ENCODE results near the gene SRSF9.
A peak's percentile ranks its signal among the peaks of the same experiment; 100 is the strongest.
"Not testable (repeated sequence)": the region's sequence is repeated elsewhere in the genome, so short reads cannot be mapped to it uniquely, and the experiment has no call there.

SRSF9 gene, protein sequence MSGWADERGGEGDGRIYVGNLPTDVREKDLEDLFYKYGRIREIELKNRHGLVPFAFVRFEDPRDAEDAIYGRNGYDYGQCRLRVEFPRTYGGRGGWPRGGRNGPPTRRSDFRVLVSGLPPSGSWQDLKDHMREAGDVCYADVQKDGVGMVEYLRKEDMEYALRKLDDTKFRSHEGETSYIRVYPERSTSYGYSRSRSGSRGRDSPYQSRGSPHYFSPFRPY
- 99.7 to 193 (median 109) reads per million in 3 experiments for total RNA-seq

DNA sequence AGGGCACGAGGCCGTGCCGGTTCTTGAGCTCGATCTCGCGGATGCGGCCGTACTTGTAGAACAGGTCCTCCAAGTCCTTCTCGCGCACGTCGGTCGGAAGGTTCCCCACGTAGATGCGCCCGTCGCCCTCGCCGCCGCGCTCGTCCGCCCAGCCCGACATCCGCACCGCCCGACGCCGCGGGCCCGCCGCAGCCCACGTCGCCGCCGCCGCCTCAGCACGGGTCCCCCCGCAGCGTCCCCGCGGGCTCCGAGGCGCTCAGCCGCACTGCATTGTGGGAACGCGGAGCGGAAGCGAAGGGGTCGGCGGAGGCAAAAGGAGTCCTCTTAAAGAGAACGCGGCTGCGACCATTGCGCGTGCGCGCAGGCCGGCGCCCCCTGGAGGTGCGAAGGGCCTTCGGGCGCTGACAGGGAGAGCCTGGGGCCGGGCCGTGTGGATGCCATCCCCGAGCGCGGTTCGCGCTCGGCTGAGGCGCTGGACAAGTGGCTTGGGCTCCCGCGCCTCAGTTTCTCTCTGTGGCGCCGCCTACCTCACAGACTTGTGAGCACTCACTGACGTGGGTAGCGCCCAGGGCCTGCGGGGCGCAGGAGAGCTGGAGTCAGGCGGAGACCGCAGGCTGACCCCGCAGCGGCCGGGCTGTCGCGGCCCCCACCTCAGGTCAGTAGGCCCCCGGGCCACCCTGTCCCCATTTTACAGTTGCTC is at the start of gene SRSF9:
SRSF9 (minus strand) TSS at position 299 of the 700 bp plus-strand sequence; CDS start at position 160, 139 bp downstream.
- DNase-seq: peak; percentile 97

DNA sequence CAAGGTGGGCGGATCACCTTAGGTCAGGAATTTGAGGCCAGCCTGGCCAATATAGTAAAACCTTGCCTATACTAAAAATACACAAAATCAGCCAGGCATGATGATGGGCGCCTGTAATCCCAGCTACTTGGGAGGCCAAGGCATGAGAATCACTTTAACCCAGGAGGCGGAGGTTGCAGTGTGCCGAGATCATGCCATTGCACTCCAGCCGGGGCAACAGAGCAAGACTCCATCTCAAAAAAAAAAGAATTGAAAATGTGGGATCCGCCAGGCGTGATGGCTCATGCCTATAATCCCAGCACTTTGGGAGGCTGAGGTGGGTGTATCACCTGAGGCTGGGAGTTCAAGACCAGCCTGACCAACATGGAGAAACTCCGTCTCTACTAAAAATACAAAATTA is 49.8 kb upstream of the SRSF9 start:
- not testable (repeated sequence) for DNase-seq

DNA sequence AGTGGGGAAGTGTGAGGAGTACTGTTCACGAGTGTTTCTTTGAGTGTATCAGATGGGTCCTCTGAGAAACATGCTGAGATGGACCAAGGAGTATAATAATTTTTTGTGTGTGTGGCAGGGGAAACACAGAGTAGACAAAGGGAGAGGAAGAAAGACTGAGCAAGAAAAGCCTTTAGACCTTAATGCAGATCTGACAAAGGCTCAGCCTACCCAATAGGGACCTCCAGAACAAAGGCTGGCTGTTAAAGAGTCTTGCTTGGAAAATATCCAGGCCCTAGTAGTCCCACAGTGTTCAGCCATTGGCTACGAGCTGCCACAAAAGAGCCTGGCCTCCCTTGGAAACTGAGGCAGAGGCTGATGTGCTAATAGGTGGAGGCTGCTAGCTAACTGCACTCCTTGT is 45.9 kb upstream of the SRSF9 start:
- DNase-seq: no peak

DNA sequence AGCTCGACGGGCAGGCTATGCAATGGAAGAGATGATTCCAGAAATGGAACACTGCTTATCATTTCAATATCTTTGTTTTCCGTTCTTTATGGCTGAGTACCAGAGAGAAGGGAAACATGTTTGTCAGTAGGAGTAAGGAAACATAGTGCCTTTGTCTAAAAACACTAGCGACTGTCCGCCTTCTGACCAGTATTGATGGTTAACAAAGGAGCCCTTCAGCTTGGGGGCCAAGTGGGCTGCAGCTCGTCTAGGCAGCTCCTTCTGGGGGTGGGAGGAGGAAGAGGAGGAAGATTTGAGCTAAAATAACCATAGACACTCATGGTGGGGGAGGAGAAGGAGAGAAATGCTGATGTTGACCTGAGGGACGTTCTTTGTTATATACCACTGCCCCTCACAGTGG is 44.5 kb upstream of the SRSF9 start:
- DNase-seq: no peak

DNA sequence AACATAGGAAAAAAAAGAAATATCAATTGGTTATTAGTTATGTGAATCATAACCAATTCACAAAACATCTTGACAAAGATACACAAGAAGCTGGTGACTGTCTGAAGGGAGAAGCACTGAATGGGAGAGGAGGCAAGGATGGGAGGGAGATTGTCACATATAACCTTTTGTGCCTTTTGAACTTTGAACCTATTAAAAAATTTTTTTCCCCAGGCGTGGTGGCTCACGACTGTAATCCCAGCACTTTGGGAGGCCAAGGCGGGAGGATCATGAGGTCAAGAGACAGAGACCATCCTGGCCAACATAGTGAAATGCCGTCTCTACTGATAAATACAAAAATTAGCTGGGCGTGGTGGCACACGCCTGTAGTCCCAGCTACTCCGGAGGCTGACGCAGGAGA is 39.0 kb upstream of the SRSF9 start:
- DNase-seq: no peak

DNA sequence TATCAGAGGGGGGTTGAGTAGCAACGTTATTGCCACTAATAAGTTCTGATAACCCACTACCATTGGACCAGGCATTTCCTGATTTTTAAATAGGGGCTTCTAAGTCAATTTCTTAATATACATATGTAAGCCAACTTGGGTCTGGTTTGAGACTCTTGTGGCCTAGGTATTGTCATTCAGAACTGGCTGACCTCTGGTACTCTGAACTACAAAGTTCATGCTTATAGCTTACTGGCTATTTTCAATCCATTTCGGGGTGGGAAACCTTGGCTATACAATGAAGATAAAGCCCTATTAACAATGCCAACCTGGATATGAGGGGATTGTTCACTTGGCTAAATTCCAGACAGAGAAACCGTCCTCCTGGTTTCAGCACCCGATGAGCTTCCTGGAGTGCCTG is 35.0 kb upstream of the SRSF9 start:
- DNase-seq: no peak

DNA sequence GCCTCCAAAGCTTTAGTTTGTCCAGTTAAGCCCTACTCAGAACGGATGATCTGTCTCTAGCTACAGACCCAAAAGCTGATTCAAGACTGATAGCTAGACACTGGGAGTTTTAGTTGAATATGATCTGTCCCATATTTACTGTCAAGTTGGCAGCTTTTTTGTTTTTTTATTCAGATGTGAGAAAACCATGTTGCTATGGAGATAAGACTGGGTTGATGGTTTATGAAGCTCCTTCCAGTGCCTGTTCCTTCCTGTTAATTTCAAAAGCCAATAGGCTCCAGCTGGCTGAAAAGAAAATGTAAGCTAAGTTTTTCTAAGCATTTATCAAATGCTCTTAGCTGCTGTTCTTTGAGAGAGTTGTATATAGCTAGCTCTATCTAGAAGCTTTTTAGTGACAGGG is 31.0 kb upstream of the SRSF9 start:
- DNase-seq: no peak

DNA sequence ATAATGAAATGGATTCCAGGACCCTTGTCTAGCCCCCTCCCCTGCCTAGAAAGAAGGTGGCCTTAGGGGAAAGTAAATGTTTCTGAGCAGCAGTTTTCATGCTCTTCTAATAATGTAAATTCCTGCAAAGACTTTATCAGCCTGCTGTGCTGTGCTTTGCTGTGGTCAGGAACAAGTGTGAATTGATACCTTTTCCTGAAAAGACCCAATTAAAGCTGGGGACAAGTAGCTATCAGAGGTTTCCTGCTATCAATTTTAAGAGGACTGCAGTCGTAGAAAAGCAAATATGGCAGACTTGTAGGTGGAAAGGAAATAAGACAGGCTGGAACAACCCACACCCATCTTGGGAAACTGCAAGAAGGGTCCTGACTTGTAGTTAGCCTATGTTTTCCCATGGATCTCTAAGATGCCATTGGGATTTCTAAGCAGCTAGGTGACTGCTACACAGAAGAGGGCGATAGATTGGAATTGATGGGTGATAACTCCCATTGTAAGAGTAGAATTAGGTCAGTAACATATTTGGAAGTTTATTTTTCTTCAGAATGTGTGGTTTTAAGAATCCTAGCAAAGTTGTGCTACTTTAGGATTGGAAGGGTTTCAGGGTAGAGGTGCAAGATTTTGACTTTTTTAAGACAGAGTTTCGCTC is 29.4 kb upstream of the SRSF9 start:
- no peak for DNase-seq

DNA sequence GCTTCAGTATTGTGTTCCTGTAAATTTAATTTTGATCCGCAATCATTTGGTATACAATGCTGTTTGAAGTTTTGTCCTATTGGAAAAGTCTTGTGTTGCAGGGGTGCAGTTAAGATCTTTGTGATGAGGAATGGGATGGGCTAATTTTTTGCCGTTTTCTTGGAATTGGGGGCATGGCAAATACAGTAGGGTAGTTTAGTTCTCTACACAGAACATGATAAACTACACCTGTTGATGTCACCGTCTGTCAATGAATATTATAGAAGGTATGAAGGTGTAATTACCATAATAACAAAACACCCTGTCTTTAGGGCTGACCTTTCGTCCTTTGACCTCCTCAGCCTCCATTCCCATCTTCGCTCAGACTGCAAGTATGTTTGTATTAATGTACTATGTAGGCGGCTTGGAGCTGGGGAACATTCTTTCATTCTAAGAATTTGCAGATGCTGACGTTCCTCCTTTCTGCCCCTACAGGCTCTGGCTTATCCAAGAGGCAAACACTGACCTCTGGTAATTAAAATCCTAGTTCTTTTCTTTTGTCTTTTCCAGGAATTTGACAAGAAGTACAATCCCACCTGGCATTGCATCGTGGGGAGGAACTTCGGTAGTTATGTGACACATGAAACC is 28.1 kb upstream of the SRSF9 start:
- DNase-seq: no peak

DNA sequence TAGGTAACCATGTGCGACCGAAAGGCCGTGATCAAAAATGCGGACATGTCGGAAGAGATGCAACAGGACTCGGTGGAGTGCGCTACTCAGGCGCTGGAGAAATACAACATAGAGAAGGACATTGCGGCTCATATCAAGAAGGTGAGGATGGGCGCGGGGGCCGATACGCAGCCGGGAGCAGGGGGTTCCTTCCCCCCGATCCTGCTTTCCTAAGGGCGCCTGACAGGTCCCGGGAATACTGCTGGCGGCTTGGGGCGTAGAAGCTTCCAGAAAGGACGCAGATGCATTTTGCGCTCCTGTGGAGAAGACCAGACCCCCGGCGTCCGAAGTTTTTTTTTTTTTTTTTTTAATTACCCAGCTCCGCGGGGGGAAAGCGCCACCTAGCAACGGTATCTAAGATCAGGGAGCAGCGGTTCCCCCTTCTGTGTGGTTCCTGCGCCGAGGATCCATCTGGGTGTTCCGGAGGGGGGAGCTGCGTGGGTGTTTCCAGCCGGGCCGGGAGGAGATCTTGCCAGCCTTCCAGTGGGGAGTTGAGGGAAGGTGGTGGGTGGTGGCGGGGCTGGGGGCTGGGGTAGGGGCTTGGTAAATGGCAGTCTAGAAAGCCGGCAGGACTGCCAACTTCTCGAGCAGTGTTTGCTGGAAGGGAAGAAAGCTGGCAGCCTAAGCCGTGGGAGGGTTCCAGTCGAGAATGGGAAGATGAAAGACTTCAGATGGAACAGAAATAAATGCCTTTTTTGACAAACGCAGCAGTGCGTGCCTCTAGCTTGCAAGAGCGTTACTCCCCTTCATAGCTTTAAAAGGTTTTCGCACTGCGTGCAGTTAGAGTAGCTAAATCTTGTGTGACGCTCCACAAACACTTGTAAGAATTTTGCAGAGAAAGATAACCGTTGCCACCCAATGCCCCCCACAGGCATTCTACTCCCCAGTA is 27.1 kb upstream of the SRSF9 start:
- DNase-seq: peak; percentile 41

DNA sequence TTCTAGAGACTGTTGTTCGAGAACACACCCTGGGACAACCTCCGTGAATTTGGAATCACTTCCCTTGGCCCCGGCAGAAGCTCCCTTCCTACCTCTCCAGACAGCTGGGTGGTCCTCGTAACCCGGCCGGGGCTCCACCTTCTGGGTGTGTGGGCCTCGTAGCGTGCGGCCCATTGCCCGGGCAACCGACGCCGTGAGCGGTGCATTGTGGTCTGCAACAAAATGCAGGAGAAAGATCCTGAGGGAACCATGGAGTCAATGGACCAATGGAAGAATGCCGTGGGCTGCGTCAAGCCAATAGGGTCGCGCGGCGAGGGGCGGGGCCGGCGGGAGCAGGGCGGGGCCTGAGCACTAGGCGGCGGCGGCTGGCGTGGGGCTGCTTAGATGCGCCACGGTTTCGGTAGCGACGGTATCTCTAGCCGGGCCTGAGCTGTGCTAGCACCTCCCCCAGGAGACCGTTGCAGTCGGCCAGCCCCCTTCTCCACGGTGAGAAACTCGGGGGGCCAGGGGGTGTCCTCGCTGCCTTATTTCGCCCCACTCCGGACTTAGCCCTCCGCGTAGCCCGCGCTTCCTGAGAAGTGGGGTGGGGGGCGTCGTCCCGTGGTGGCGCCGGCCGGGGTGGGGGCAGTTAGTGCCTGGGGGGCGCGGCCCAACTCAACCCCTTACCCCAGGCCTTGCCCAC is 26.3 kb upstream of the SRSF9 start, which contains the start of gene DYNLL1:
DYNLL1 (plus strand) TSS at position 383 of the 682 bp plus-strand sequence. CDS start 309 bp downstream, outside the sequence.
- DNase-seq: peak; percentile 96

DNA sequence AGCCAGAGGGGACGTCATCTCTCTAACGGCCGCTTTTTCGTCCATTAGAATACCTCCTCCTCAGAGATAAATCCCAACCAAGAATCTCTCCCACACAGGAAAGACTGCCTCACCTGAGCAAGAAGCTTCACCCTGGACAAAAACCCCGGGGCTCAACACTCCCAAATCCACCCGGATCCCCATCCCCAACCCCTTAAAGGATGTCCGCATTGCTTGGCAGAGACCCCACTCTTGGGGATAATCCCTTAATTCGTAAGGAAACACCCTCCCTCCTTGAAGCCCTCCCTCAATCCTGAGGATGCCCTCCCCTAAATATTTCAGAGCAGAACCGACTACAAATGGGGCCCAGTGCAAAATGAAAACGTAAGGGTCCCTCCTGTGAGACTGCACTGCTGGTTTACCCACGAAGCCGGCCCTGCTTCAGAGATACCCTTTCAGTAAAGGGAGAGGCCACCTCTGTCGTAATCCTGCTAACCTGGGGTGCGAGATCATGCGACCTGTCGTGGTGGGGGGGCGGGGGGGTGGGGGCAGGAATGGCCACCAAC is 25.7 kb upstream of the SRSF9 start:
- DNase-seq: no peak

DNA sequence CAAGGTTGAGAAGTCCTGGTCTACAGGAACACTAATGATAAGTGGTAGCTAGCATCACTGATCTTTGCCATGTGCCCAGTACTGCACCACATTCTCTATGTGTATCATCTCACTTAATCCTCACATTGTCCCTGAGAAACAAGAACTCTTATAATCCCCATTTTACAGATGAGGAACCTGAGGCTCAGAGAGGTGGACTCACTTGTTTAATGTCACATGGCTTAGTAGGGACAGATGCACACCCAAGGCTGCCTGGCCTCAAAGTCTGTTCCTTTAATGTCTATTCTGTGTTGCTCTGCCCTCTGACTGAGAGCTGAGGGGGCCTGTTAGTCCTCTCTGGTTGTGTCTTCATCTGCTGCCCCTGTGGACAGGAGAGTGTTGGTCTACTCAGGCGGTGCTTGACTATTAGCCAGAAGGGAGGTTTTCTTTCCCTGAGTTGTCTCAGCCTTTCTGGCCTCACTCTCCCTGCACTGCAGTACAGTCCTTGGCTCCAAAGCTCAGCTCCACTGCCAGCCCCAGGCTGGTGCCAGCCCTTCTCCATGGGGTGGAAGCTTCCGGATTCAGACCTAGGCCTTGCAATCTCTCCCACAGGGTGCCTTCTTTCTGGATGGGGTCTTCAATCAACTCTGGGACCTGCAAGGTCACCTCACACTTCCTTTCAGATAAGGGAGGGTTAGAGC is 21.4 kb upstream of the SRSF9 start:
- no peak for DNase-seq

DNA sequence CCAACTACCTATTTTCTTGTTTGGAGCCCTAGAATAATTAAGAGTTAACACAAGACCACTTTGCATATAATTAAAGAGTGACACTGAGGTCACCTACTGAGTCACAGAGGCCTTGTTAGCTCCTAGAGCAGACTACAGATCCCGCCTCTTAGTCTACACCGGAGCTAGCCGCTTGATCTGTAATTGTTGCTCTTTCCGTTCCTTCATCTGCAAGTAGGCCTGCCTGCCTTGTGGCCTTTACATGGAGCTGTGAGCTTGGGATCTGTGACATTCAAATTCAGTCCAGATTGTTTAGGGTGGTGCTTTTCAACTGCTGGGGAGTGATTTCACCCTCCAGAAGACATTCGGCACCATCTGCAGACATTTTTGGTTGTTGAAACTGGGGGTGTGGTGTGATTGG is 20.8 kb upstream of the SRSF9 start:
- DNase-seq: no peak

DNA sequence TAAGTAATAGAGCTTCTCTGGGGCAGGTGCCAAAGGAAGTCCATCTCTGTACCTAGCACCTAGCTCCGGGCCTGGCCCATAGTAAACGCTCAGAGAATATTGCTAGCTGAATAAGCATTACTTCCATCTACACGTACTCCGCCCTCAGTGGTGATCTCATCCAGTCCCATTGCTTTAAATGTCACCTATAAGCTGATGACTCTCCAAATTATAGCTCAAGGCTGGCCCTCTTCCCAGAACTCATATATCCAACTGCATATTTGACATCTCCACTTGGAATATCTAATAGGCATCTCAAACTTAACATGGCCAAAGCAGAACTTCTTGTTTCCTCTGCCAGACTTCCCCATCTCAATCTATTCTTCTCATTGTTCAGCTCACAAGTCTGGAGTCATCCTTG is 19.5 kb upstream of the SRSF9 start:
- no peak for DNase-seq

DNA sequence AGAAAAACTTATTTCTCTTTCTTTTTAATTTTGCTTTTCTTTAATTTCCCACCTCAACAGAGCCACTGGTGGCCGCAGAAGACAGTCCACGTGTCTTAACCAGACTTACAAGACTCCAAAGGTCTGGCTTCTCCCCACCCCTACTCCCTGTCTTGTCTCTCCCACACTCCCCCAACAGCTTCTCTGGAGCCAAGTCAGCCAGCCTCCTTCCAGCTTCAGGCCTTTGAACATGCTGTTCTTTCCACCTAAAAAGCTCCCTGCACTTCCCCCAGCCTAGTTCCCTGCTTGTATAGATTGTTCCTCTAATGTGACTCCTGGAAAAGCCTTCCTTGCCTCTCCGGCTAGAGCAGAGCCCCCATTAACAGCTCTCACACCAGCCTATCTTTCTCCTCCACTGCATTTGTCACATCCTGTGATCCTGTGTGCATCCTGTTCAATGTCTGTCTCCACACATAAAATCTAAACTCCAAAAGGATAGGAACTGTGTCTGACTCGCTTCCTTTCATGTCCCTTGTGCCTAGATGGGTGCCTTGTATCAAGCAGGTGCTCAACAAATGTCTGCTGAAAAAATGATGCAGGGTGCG is 18.6 kb upstream of the SRSF9 start:
- no peak for DNase-seq

DNA sequence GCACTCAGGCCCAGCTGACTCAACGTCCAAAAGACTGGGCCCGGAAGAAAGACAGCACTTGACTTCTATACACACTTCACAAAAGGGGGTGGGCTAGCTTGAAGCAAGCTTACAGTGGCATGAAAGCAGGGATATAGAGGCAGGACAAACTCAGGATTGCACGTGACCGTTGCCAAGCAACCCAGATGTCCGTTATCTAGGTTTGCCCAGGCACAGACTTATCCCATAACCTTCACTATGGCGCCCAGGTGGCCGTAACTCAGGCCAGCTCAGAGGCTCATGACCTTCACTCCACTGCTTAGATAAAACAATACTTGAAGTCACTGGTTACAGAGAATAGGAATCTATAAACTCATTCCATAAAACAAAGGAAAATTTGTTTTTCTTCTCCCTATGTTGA is 18.0 kb upstream of the SRSF9 start:
- not testable (repeated sequence) for DNase-seq

DNA sequence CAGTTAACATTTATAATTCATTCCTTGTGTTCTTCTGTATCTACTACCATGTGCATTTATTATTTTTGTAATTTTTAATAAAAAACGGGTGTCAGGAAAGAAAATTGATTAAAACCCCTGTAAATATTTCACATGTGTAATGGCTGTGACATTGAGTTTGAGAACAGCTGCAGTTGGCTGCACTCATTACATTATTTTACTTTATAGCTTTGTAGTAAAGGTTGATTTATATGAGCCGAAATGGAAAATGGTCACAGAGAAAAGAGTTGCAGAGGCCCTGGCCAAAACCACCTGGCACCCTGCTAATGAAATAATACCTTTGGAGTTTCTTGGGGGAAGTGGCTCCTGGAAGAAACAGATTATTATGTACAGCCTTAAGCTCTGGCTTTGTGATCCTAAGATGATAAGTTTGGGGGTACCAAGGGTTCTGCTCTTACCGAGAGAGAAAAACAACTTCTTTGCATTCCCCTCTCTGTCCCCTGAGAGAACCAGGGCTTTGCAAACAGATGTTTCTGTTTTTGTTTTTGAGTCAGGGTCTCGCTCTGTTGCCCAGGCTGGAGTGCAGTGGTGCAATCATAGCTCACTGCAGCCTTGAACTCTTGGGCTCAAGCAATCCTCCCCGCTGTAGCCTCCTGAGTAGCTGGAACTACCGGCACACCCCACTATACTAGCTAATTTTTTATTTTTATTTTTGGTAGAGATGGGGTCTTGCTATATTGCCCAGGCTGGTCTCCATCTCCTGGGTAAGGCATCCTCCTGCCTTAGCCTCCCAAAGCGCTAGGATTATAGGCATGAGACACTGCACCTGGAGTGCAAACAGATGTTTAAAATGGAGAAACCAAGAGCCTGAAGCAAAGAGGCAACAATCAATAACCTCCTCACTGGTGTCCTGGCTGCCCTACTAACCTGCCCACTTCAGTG is 16.7 kb upstream of the SRSF9 start:
- no peak for DNase-seq

DNA sequence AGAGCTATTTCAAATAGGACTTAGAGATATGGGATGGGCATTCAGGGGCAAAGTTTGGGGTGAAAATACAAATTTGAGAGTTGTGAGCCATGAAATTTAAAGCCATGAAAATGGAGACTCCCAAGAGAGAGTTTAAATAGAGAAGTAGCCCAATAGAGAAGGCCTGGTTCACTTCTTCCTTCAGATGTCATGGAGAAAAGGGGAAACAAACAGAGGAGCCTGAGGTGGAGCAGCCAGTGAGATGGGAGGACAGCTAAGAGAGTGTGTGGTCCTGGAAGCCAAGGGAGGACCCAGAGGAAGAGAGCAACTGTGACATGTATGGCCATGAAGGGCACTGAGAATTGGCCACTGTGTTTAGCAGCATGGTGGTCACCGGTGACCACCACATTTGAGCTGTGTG is 14.1 kb upstream of the SRSF9 start:
- DNase-seq: no peak

All from central memory CD4-positive, alpha-beta T cell (primary cell).